CD4-positive, alpha-beta T cell treated with Interleukin-4 for 4 hours (primary cell): ENCODE data around the gene DYNAP.

Source experiments
- DNase-seq: peaks from one replicate; pipeline ENCODE4 v3.0.0-alpha.2; 2020

Gene DYNAP, protein sequence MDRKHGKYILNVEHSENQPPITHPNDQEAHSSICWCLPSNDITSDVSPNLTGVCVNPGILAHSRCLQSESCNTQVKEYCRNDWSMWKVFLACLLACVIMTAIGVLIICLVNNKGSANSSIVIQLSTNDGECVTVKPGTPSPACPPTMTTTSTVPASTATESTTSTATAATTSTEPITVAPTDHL

DNA sequence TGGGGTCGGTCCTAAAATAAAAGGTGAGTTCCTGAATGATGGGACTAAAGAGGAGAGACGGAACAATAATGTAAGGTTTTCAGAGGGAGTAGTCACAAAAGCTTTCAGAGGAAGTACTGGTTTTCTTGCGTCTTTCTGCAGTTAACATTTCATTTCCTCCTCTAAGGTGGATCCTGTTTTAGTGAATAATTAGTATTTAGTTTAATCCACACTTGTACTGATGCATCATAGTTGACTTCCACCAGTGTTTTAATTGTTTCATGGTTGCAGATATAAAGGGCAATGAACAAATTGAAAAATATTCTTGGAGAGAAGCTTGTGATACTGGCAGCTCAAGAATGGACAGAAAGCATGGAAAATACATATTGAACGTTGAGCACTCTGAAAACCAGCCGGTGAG lies at the start of gene DYNAP:
Gene DYNAP, plus strand, starts transcription at position 301 of the 400 bp plus-strand sequence. Its CDS starts 38 bp downstream, at position 339.
- DNase-seq = no peak

DNA sequence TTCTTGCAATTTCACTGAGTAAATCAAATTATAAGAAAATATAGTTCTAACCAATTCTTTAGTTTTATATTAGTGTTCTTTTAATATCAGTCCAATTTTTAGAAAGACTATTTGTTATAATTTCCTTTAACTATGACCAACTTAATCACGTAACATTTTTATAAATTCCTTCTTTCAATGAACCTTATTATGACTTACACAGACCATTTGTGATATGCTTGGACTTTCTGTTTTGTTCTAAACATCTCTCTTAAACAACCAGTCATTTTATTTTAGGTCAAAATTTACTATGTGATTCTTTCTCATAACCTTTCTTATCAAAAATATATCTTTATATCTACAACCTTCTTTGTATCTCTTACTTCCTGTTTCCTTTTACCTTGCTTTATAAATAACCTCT lies 39.5 kb upstream of the DYNAP start:
- DNase-seq = no peak

DNA sequence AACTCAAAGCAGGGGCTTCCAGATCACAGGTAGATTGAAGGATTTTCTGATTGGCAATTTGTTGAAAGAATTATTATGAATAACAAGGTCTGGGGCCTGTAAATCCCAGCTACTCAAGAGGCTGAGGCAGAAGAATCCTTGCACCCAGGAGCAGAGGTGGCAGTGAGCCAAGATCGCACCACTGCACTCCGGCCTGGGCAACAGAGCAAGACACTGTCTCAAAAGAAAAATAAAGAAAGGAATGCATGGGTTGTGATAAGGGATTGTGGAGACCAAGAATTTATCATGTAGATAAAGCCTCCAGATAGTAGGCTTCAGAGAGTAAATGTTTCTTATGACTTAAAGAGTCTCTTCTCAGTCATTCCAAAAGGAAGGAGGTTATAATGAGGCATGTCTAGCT lies 35.8 kb upstream of the DYNAP start:
- DNase-seq = no peak

DNA sequence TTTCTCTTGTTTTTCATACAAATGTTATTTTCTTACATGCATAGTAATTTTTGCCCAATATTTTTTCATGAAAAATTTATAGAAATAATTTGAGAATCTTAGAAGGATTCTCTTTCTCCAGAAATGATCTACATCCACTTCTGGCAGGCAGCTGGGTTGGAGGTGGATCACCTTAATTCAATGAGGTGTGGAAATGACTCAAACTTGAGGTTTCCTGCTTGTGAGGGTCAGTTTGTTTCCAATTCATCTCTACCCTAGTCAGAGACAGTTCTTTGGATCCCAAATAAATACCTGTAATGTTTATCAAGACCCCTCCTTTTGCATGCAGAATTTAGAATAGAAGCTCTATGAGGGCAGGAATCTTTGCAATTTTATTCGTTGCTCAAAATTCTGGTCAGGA lies 35.0 kb upstream of the DYNAP start:
- DNase-seq = no peak

DNA sequence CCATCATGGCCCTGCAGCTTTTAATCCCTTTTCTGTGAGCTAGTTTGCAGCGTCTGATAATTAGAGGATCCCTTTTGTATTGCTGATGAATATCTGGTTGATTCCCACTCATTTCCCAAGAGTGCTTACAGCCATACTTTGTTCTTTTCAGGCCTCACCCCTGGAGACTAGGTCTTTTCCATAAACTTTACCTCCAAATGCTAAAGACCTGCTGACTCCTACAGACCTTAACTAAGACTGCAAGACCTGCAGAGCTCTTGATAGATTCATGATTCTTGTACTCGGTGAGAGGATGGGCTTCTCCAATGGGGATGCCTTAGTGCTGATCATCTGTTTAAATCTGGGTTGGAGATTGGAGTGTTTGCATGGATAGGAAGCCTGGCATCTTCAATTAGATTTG lies 33.1 kb upstream of the DYNAP start:
- DNase-seq = no peak

DNA sequence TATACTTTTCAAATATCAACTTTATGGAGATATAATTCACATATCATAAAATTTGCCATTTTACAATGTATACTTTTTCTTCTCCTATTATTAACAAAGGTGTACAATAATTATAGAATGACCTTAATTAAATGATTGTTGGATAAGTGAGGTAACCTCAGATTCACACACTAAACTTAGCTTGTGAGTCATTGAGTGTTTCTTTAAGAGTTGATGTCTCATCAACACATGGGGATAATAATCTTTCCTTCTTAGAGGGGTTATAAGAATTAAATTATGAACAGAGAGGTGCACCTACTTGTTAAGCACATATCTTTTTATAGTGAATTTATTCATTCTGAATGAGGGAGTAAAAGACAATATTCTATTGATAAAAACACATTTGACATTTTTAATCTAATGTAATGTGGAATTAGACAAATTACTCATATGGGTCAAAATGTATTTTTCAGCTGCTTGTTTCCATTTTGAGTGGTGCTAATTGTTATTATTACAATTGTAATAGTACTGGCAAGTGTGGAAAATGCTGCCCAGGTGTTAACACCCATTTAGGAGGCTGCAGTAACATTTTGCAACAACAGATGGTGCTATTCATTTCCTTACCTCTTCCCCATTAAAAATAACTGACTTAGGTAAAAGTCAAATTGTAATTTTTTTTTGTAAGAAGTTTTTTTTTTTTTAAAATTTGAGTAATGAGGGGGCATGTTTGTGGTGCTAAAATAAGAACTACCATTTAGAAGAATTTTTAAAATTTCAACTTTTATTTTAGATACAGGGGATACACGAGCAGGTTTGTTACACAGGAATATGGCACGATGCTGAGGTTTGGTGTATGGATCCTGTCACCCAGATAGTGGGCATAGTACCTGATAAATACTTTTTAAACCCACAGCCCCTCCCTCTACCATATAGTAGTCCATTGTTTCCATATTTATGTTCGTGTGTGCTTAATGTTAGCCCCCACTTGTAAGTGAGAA lies 32.1 kb upstream of the DYNAP start:
- peak; percentile 10 for DNase-seq

DNA sequence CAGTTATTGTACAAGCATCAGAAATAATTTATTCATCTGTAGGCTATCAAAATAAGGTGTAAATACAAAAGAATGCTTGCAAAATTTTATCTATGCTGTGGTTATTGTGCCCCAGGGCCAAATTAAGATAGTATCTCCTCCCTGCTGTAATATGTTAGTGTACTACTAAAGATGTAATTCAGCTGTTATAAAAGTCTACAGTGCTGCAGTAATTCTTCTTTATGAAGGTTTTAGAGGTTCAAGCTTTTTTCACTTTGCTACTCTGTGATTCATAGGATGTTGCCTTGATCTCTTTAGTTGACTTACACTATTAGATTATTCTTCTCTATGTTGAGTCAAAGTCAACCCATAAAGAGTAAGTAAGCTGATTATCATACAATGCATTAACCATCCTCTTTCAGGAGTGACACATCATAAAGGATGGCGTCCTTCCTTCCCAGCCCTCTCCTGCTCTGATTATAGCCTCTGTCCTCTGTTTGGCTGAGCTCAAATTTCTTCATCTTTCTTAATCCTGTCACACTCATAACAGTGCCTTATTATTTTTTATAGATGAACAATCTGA lies 29.3 kb upstream of the DYNAP start:
- DNase-seq = no peak

DNA sequence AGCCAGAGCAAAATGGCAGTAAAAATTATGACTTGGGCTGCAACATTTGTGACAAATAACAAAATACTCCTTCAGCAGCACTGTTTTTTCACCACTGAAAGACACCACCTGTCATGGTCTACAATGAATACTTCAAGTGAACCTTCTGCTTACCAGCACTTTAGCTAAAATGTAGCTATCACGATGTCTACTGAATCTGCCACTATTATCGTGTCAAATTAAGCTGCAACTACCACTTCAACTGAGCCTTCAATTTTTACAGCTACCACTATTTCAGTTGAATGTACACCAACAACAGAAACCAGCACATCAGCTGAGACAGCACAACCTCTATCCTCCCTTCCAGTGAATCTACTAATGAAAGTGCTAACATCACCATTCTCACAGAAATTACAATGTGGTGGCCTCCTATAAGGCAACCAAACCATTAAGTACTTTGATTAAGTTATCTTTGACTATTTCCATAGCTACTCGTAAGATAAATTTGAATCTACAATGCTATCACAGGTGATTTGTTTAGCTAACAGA lies 10.8 kb upstream of the DYNAP start:
- no peak for DNase-seq

DNA sequence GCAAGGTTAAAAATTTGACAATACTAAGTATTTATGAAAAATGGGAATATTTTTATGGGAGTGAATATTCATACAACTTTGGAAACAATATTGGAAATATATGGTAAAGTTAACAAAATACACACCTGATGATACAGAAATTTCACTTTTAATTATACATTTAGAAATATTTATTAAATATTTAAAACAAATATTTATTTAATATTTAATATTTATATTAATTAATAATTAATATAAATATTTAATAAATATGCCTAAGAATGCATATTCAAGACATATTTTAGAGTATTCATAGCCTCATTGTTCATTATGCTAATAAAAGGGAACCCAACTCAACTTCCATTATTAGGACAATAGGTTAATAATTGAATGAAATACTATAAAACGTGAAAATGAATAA lies 7.0 kb upstream of the DYNAP start:
- DNase-seq = no peak

DNA sequence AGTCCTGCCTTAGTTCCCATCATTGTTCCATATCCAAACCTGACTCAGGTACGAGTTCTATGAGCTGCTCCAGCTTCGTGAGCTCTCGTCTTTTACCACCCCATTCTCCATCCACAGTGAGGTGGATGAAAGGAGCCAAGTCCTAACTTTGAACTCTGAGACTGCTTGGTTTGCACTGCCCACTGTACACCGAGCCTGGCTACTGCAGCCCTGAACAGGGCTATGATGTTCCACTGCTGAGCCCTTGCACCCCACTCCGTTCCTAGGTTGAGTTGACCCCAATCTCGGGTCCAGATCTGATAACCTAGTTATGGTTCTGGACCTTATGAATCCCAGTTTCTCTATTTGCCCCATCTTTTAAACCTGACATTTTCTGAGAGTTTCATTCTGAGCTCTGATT lies 5.3 kb upstream of the DYNAP start:
- DNase-seq = no peak

DNA sequence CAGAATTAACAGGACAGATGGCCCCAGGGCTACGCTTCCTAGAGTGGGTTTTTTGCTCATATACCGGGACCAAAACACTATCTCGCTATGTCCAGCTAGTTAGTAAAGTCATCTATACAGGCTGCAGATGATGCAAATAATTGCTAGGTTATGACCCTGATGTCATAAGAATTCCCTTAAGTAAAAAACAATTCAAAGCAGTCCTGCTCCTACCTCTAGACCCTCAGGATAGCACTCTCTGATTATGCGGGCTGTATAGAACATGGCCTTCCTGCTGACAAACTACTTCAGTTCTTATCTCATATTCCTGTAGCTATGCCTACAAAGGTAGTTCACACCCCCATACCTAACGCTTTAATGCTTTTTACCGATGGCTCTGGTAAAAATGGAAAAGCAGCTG lies 13.2 kb downstream of the DYNAP start:
- no peak for DNase-seq

DNA sequence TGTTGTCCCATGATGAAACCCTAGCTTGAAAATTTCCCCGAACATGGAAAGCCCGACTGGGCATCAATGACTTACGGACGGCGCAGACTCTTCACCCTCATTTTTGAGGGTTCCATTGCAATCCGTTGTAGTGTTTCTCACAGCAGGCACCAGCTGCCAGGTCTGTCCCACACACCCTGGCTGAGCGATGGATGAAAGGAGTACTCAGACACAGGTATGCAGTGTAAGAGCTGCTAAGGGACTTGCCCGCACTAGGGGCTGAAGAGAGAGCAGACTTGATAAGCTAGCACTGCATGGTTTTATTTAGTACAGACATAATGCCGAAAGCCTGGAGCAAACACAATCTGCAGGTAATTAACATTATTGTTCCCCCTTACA lies 15.8 kb downstream of the DYNAP start:
- no peak for DNase-seq

DNA sequence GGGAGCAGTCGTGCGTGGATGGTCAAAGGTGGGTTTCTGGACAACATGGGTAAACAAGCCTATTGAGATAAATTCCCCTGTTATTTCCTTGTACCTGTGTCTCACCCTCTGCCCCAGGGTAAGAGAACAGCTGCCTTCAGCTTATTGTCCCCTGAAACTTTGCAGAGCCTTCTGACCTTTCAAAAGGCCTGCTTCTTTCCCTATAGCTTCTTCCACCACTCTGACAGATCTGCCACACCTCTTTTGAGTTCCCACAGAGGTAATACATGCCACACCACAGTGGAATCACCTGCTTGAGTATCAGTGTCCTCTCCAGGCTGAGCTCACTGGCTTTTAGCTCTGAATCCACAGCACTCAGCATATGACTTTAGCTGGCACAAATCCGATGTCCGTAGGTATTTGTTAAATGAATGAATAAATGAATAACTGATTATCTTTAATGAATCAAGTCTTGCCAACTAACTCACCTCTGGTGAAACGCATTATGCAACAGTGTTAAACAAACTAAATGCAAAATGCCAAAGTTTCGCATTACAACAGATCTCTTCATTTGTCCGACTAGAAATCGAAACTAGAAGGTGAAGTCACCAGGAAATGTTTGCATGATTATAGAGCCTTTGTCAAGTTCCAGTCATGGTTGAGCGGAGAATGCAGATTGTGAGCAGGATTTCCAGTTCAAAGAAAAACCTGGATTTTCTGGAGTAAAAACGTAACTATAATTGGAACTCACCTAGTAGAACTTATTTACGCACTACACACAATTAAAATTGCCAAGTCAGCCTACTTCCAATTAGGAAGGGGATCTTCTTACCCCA lies 16.4 kb downstream of the DYNAP start:
- no peak for DNase-seq

DNA sequence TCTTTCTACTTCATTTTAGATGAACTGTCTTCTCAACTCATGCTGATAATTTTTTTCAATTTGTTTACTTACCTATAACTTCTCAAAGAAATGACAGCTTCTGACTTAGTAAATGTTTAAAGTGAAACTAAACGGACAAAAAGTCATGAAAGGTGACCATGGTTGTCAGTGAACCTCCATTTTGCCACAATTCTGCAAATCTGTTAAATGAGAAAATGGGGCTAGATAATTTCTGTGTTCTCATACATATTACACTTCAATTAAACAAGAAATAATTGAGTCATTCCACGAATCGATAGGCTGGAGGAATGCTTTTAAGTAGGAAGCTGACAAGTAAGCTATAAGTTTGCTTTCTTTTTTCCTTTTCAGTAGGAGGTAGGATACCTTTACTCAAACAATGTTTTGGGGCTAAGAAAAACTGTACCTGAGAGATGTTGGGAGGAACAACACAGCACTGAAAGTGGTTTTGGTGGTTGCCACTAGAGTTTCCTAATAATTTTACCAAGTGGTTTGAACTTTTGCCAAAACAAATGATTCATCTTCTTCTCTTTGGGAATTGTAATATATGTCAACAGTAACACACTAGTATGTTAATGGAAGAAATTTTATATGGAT lies 17.1 kb downstream of the DYNAP start:
- no peak for DNase-seq

DNA sequence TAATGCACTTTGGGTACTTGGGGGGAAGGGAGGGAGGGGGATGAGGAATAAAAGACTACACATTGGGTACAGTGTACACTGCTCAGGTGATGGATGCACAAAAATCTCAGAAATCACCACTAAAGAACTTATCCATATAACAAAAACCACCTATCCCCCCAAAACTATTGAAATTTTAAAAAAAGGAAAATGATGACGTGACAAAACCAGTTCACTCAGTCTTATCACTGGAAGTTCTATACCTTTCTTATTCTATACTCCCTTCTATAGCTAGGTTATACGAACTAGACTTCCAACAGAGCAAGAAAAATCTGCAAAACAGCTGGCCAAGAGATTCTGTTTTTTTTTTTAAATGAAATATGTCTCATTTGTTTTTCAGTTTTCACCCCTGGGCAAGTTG lies 20.8 kb downstream of the DYNAP start:
- DNase-seq = no peak

DNA sequence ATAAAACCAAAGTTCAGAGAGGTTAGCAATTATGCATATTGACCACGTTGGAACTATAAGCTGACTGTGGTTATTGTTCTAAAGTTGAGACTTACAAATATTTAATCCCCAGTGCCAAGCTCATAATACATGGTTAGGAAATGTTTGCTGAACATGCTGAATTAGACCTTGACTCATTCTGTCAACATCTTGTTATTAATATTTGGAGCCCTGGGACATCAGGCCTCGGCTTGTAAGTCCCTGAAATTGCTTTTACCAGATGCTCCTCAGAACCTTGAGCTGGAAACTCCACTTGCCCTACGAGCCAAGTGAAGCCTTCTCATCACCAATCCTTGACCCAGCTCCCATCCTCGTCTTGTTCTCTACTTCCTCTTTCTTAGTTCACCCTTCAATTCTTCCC lies 21.2 kb downstream of the DYNAP start:
- no peak for DNase-seq

DNA sequence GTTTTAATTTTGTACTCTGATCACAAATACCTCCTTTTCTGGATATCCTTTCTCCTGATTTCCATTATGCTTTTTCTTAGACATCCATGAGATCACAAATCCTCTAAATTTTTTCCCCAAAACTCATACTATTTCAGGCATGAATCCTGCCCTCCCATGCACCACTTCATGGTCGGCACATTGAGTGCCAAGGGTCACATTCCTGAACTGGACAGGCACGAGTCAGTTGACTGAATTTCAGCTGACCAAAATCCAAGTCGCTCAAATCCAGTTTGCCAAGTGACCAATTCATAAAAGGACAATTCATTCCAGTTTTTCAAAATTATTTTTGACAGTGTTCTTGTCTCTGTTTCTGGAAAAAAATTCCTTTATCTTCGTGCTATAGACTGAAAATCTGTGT lies 22.1 kb downstream of the DYNAP start:
- no peak for DNase-seq

DNA sequence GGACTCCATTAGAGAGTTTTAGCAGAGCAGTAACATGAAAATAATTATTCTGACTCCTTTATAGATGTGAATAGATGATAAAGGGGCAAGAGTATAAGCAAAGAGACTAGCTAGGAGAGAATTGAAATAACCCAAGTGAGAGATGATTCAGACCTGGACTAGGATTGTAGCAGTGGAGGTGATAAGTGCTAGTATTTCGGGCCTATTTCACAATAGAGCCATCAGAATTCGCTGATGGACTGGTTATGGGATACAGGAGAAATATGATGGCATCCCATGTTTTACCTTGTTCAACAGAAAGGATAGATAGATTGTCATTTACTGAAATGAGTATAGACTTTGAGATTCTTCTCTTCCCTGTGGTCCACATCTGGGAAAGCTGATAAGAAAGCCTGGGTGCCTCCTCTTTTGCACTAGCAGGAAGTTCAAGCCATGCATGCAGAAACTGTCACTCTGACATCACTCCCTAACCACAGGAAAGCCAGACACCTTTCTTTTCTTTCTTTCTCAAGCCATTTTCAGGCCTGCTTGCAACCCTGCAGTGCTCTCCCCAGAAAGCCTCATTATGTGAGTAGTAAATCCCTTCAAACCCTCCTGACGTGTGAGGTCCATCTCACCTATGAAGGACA lies 25.3 kb downstream of the DYNAP start:
- DNase-seq = no peak

DNA sequence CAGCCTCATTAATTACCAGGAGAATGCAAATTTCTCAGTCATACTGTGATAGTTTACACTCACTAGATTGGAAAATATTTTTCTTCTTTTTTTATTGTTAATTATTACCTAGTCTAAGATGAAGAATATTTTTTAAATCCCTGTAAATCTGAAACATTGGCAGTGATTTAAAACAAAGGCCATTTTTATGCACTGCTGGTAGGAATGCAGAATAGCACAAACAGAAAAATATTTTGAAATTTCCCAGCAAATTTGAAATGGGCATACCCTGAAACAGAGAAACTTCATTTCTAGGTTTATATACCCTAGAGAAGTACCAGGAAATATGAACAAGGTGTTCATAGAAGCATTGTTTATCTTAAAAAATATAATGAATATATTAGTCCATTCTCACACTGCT lies 31.0 kb downstream of the DYNAP start:
- DNase-seq = no peak

DNA sequence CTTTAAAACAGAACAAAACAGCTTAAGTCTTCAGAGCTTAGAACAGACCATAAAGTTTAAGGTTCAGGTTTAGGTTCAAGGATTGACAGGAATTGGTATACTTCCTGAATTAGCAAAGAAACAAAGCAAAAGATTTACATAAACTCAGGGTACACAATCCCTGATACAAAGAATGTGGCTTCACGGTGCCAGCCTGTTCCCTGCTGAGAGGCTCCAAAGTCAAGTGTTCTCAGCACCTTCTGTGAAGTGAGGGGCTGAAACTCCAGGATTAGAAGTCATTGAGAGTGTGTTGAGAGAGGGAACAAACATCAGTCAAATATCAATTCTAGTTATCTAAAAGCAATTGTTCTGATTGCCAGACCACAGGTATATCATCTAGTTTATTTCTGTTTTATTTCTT lies 35.7 kb downstream of the DYNAP start:
- no peak for DNase-seq

DNA sequence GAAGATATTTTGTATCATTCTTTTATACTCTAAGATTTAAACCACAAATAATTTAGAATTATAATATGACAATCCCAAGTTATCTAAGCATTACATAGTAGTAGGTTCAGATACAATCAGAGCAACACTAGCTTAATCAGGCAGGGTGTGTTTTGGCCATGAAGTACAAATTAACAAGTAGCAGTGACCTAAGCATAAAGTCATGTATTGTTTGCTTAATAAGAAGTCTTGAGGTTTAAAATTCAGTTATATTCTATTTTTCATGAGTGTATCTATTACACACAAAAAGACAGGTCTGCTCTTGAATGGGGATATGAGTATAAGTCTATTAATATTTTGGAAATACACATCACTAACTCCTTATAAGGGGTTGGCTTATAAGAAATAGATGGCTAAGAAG lies 39.9 kb downstream of the DYNAP start:
- DNase-seq = no peak

DNA sequence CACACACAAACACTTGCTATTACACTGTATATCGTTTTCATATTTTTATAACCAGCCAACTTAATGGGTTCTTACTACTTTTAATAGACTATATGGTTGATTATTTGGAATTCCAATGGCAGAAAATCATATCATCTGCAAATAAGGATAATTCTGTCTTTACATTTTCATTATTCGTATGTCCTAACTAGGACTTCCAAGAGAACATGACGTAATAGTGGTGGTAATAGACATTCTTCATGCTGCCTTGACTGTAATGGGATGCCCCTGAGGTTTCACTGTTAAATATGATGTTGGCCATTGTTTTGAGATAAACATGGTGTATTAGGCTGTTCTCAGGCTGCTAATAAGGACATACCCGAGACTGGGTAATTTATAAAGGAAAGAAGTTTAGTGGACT lies 45.2 kb downstream of the DYNAP start:
- no peak for DNase-seq
